ENCODE data around the gene PAQR9.
A peak's percentile ranks its signal among the peaks of the same experiment; 100 is the strongest.

The PAQR9 gene

GRCh38 chr3:142934887-142935269 lies 28.6 kb downstream of the PAQR9 start:
- no peaks in the 10 kb centered on the region for H3K9me3 ChIP-seq (ENCODE audit: severe bottlenecking)
- DNase-seq (ENCODE audit: low spot score) (no peak), ATAC-seq (ENCODE audit: low read depth) (no peak)
- no peak overlapping the region for H3K4me3 ChIP-seq (ENCODE audit: severe bottlenecking)
- no peaks in the 10 kb centered on the region for H3K27me3 ChIP-seq (ENCODE audit: insufficient read depth, poor library complexity, severe bottlenecking)
- TF ChIP-seq CTCF (IDR thresholded peaks at IDR 0.05; ENCODE audit: poor library complexity, severe bottlenecking): no peak
- H3K4me1 ChIP-seq (ENCODE audit: insufficient read depth, poor library complexity, severe bottlenecking): no peaks in the 10 kb centered on the region
- H3K36me3 ChIP-seq (ENCODE audit: low read depth): no peaks in the 10 kb centered on the region
- no peak overlapping the region for H3K27ac ChIP-seq (ENCODE audit: poor library complexity, severe bottlenecking)

- Histone ChIP-seq H3K4me3 (ENCODE audit: severe bottlenecking) (no peak overlapping the region), H3K27me3 (ENCODE audit: insufficient read depth, poor library complexity, severe bottlenecking) (no peaks in the 10 kb centered on the region), H3K9me3 (ENCODE audit: severe bottlenecking) (no peaks in the 10 kb centered on the region), H3K27ac (ENCODE audit: poor library complexity, severe bottlenecking) (no peak overlapping the region), H3K4me1 (ENCODE audit: insufficient read depth, poor library complexity, severe bottlenecking) (no peaks in the 10 kb centered on the region), H3K36me3 (ENCODE audit: low read depth) (no peaks in the 10 kb centered on the region)
- DNase-seq (ENCODE audit: low spot score): no peak
- no peak for TF ChIP-seq CTCF (IDR thresholded peaks at IDR 0.05; ENCODE audit: poor library complexity, severe bottlenecking)
- ATAC-seq (ENCODE audit: low read depth): no peak
These were observed 29.2 kb downstream of the PAQR9 start for GRCh38 chr3:142934128-142934886.

- ATAC-seq (ENCODE audit: low read depth) (peak; percentile 60; the same call in 2 of the 3 replicates), DNase-seq (ENCODE audit: low spot score) (no peak)
- Histone ChIP-seq H3K27me3 (ENCODE audit: insufficient read depth, poor library complexity, severe bottlenecking) (no peaks in the 10 kb centered on the region), H3K9me3 (ENCODE audit: severe bottlenecking) (no peaks in the 10 kb centered on the region), H3K27ac (ENCODE audit: poor library complexity, severe bottlenecking) (no peak overlapping the region), H3K4me3 (ENCODE audit: severe bottlenecking) (no peak overlapping the region), H3K4me1 (ENCODE audit: insufficient read depth, poor library complexity, severe bottlenecking) (no peaks in the 10 kb centered on the region), H3K36me3 (ENCODE audit: low read depth) (no peaks in the 10 kb centered on the region)
- peak; percentile 15 for TF ChIP-seq CTCF (IDR thresholded peaks at IDR 0.05; ENCODE audit: poor library complexity, severe bottlenecking)
These were observed 32.3 kb downstream of the PAQR9 start for GRCh38 chr3:142931222-142931621.

- DNase-seq (ENCODE audit: low spot score) (no peak), ATAC-seq (ENCODE audit: low read depth) (no peak)
- Histone ChIP-seq H3K4me1 (ENCODE audit: insufficient read depth, poor library complexity, severe bottlenecking) (peaks cover 4% of the 10 kb centered on the region), H3K27ac (ENCODE audit: poor library complexity, severe bottlenecking) (no peak overlapping the region), H3K4me3 (ENCODE audit: severe bottlenecking) (no peak overlapping the region), H3K9me3 (ENCODE audit: severe bottlenecking) (no peaks in the 10 kb centered on the region), H3K27me3 (ENCODE audit: insufficient read depth, poor library complexity, severe bottlenecking) (no peaks in the 10 kb centered on the region), H3K36me3 (ENCODE audit: low read depth) (no peaks in the 10 kb centered on the region)
- TF ChIP-seq CTCF (IDR thresholded peaks at IDR 0.05; ENCODE audit: poor library complexity, severe bottlenecking): no peak
These were observed 33.0 kb downstream of the PAQR9 start for GRCh38 chr3:142930463-142930862.

GRCh38 chr3:142929890-142930289 lies 33.6 kb downstream of the PAQR9 start:
- Histone ChIP-seq H3K27me3 (ENCODE audit: insufficient read depth, poor library complexity, severe bottlenecking) (no peaks in the 10 kb centered on the region), H3K36me3 (ENCODE audit: low read depth) (no peaks in the 10 kb centered on the region)
- no peak for ATAC-seq (ENCODE audit: low read depth)

More at GRCh38 chr3:142929890-142930289, 33.6 kb downstream of the PAQR9 start:
- peaks cover 10% of the 10 kb centered on the region for H3K4me1 ChIP-seq (ENCODE audit: insufficient read depth, poor library complexity, severe bottlenecking)
- TF ChIP-seq CTCF (IDR thresholded peaks at IDR 0.05; ENCODE audit: poor library complexity, severe bottlenecking): no peak
- no peak overlapping the region for H3K27ac ChIP-seq (ENCODE audit: poor library complexity, severe bottlenecking)
- no peaks in the 10 kb centered on the region for H3K9me3 ChIP-seq (ENCODE audit: severe bottlenecking)
- DNase-seq (ENCODE audit: low spot score): no peak
- no peak overlapping the region for H3K4me3 ChIP-seq (ENCODE audit: severe bottlenecking)
